CD4-positive, alpha-beta T cell (primary cell): Measurements from ENCODE around the gene HINFP. TPM values are rescaled to one million over a fixed set of nuclear protein-coding genes. Genes with fewer than 3 reads are reported as not detected.
"Not testable (repeated sequence)": the region's sequence is repeated elsewhere in the genome, so short reads cannot be mapped to it uniquely, and the experiment has no call there.

Experiments used
- ATAC-seq: fragments of 200-7000 bp; cut with Tn5 transposase; one replicate; pipeline ENCODE4 v1.10.0; 2022; ENCODE audit warnings: mild to moderate bottlenecking; ENCODE audit not compliant: poor library complexity
- CTCF ChIA-PET: fragments of 350-600 bp; sonication (Branson Sonifier 250); formaldehyde crosslinking; loops from one replicate; lab custom pipeline; 2021; ENCODE audit warnings: antibody characterized with exemption, inconsistent platforms; lab: Charles Lee
- POLR2A ChIA-PET: fragments of 350-600 bp; sonication (Branson Sonifier 250); formaldehyde crosslinking; loops from one replicate; lab custom pipeline; 2021; ENCODE audit warnings: antibody characterized with exemption, inconsistent platforms; lab: Charles Lee
- DNase-seq, 14 experiments: peaks; one replicate each; pipeline ENCODE4 v3.0.0-alpha.2; 2013 to 2020; ENCODE audit warnings: mixed read lengths in 2 of 14
- H3K27ac ChIP-seq, 2 donors: one replicate each; pipeline versions ENCODE4 v1.5.1 to v1.7.0; 2013; ENCODE audit warnings: low read length in 2 of 2, low read depth in 1 of 2, mild to moderate bottlenecking in 1 of 2
- H3K27me3 ChIP-seq, 2 experiments: 1 replicate in 1 of 2; 2 replicates in 1 of 2; pipeline versions ENCODE4 v1.6.1 to v1.7.0; 2013; ENCODE audit warnings: low read length in 2 of 2, control low read depth in 1 of 2, mild to moderate bottlenecking in 1 of 2, moderate library complexity in 1 of 2; ENCODE audit not compliant: insufficient read depth in 2 of 2, control insufficient read depth in 1 of 2
- H3K36me3 ChIP-seq: one replicate; pipeline ENCODE4 v1.6.1; 2013; ENCODE audit warnings: low read length, control low read depth; ENCODE audit not compliant: insufficient read depth
- H3K4me1 ChIP-seq: one replicate; pipeline ENCODE4 v1.6.1; 2013; ENCODE audit warnings: low read length, control low read depth; ENCODE audit not compliant: insufficient read depth
- H3K4me3 ChIP-seq: one replicate; pipeline ENCODE4 v1.5.1; 2013; ENCODE audit warnings: mild to moderate bottlenecking, low read length, moderate library complexity
- H3K9me3 ChIP-seq, 2 experiments: 1 replicate in 1 of 2; 2 replicates in 1 of 2; pipeline versions ENCODE4 v1.6.1 to v1.7.0; 2013; ENCODE audit warnings: low read length in 2 of 2, mild to moderate bottlenecking in 2 of 2, control low read depth in 1 of 2, moderate library complexity in 1 of 2; ENCODE audit not compliant: control insufficient read depth in 1 of 2, insufficient read depth in 1 of 2
- H3K27ac Mint-ChIP-seq: one replicate; pipeline ENCODE4 v1.8.0; 2020; ENCODE audit warnings: mixed read lengths
- H3K27me3 Mint-ChIP-seq: one replicate; pipeline ENCODE4 v1.8.0; 2021; ENCODE audit warnings: mixed read lengths
- H3K36me3 Mint-ChIP-seq: one replicate; pipeline ENCODE4 v1.8.0; 2021; ENCODE audit warnings: low read depth, mixed read lengths
- H3K4me1 Mint-ChIP-seq: one replicate; pipeline ENCODE4 v1.8.0; 2021; ENCODE audit warnings: low read depth, mixed read lengths
- H3K4me3 Mint-ChIP-seq: one replicate; pipeline ENCODE4 v1.8.0; 2020; ENCODE audit warnings: mild to moderate bottlenecking, mixed read lengths
- H3K9me3 Mint-ChIP-seq: one replicate; pipeline ENCODE4 v1.8.0; 2020; ENCODE audit warnings: mixed read lengths
- CTCF ChIP-seq: fragments of 200-600 bp; IDR thresholded peaks from one replicate; pipeline ENCODE4 v1.8.0; 2022; ENCODE audit warnings: antibody characterized with exemption, mild to moderate bottlenecking
- intact Hi-C, 2 experiments: fragments of 100-400 bp; cut with DNase I in 1 of 2; cut with micrococcal nuclease in 1 of 2; formaldehyde crosslinking; loops; one replicate each; pipeline versions ENCODE4 v1.15.1 to v1.9.0; 2023 to 2025; cut with DNase I, micrococcal nuclease
- total RNA-seq, 174 experiments: library from RNA in 2 of 174; stranded (reverse) in 2 of 174; gene quantifications; one replicate each; pipeline ENCODE4 v1.2.3 and lab custom pipeline; 2021 to 2026

Gene HINFP
- total RNA-seq, 2 experiments from 2014 or later = 17.6 to 20.5 TPM

GRCh38 chr11:119101759-119102423, 19.5 kb upstream of the HINFP start, which contains the start of gene DPAGT1:
Gene DPAGT1 (minus strand): TSS chr11:119101853. CDS start chr11:119101655, 198 bp downstream.
- no peak for TF ChIP-seq CTCF
- peaks cover 16% of the 10 kb centered on the region for H3K36me3 ChIP-seq
- intact Hi-C loops = loop anchor here (1.0 to 10.0 kb wide), 8 partner anchors 17 to 527 kb away; partner anchors contain the start of genes RPS25 (in 2 of the 2), TRAPPC4 (in 2 of the 2), VPS11 (in 2 of the 2) and ARCN1 (in 1 of the 2)
- peak; percentile 73 to 92 (median 78) for DNase-seq
- H3K4me1 Mint-ChIP-seq = peaks cover 51% of the 10 kb centered on the region
- peaks cover 40% of the 10 kb centered on the region for H3K36me3 Mint-ChIP-seq
- H3K27me3 ChIP-seq = no peaks in the 10 kb centered on the region
- H3K9me3 Mint-ChIP-seq = no peaks in the 10 kb centered on the region
- H3K4me3 Mint-ChIP-seq = peak within 1 kb of the TSS; percentile 95
- peaks cover 35% of the 10 kb centered on the region for H3K4me1 ChIP-seq
- no peaks in the 10 kb centered on the region for H3K9me3 ChIP-seq
- peak within 1 kb of the TSS; percentile 83 to 95 for H3K27ac ChIP-seq
- no peaks in the 10 kb centered on the region for H3K27me3 Mint-ChIP-seq
- peak; percentile 84 for ATAC-seq
- H3K27ac Mint-ChIP-seq = peak within 1 kb of the TSS; percentile 97
- POLR2A ChIA-PET = interaction anchor here (0.5 to 2.3 kb wide), 26 partner anchors 8 to 530 kb away, joined by 3 to 59 read pairs (median 5); partner anchors contain the start of genes ABCG4, ARCN1, CBL and CENATAC
- CTCF ChIA-PET = interaction anchor here (0.7 to 1.8 kb wide), 5 partner anchors 16 to 95 kb away, joined by 3 to 5 read pairs (median 4); partner anchors contain the start of gene HMBS
- peak within 1 kb of the TSS; percentile 90 for H3K4me3 ChIP-seq

- H3K4me1 Mint-ChIP-seq = peaks cover 56% of the 10 kb centered on the region
- not testable (repeated sequence) for H3K36me3 ChIP-seq, H3K9me3 Mint-ChIP-seq, DNase-seq, ATAC-seq, H3K27me3 ChIP-seq, H3K27me3 Mint-ChIP-seq, H3K9me3 ChIP-seq
- H3K4me1 ChIP-seq = peaks cover 39% of the 10 kb centered on the region
- H3K36me3 Mint-ChIP-seq = peaks cover 30% of the 10 kb centered on the region
- H3K4me3 Mint-ChIP-seq = peak overlapping the region; percentile 95
- intact Hi-C loops = loop anchor here (5.0 to 10.0 kb wide), 3 partner anchors 36 to 528 kb away; partner anchors contain the start of genes ARCN1 (in 1 of the 2) and VPS11 (in 1 of the 2)
- H3K4me3 ChIP-seq = peak overlapping the region; percentile 90
- ChIA-PET POLR2A (interaction anchor here (0.7 to 2.3 kb wide), 10 partner anchors 9 to 531 kb away, joined by 4 to 59 read pairs (median 12); partner anchors contain the start of genes ARCN1, HINFP, HMBS and NLRX1), CTCF (interaction anchor here (1.0 to 1.8 kb wide), 2 partner anchors 15 to 93 kb away, joined by 4 to 5 read pairs; no protein-coding TSS in a partner anchor)
- peak overlapping the region; percentile 97 for H3K27ac Mint-ChIP-seq
- H3K27ac ChIP-seq = peak overlapping the region in 1 of 2 donors; percentile 9
Observed at GRCh38 chr11:119103161-119103664, 18.2 kb upstream of the HINFP start.

GRCh38 chr11:119103793-119104192, 17.6 kb upstream of the HINFP start:
- Mint-ChIP-seq H3K27me3 (no peaks in the 10 kb centered on the region), H3K36me3 (peaks cover 30% of the 10 kb centered on the region), H3K4me3 (peak overlapping the region; percentile 89), H3K27ac (peak overlapping the region; percentile 97), H3K9me3 (no peaks in the 10 kb centered on the region), H3K4me1 (peaks cover 57% of the 10 kb centered on the region)
- H3K9me3 ChIP-seq = no peaks in the 10 kb centered on the region
- POLR2A ChIA-PET = no interaction called here
- CTCF ChIA-PET = no interaction called here
- no peak overlapping the region for H3K27ac ChIP-seq
- H3K27me3 ChIP-seq = no peaks in the 10 kb centered on the region
- TF ChIP-seq CTCF = no peak
- intact Hi-C loops = loop anchor here (5.0 to 10.0 kb wide), 3 partner anchors 36 to 529 kb away; partner anchors contain the start of genes ARCN1 (in 1 of the 2) and VPS11 (in 1 of the 2)
- DNase-seq (no peak), ATAC-seq (no peak)
- peaks cover 45% of the 10 kb centered on the region for H3K4me1 ChIP-seq
- H3K4me3 ChIP-seq = no peak overlapping the region
- no peaks in the 10 kb centered on the region for H3K36me3 ChIP-seq
